HEK293 (cell line): Measurements from ENCODE around the gene MTMR12.

ENCODE experiments used
- CTCF ChIA-PET: fragments of 350-600 bp; formaldehyde crosslinking; extraction: SDS; loops from one replicate; lab custom pipeline; 2021; ENCODE audit warnings: antibody characterized with exemption; lab: Yijun Ruan, JAX
- POLR2A ChIA-PET: fragments of 300-600 bp; formaldehyde crosslinking; extraction: SDS; loops from one replicate; lab custom pipeline; 2020; ENCODE audit warnings: antibody characterized with exemption, inconsistent platforms; lab: Yijun Ruan, JAX
- H3K27ac ChIP-seq: fragments of 200-500 bp; sonication (Bioruptor generic); 2 replicates; pipeline ENCODE4 v1.5.1; 2014; ENCODE audit warnings: low read depth, low read length, control low read depth, inconsistent platforms; ENCODE audit errors: extremely low read depth
- H3K36me3 ChIP-seq, 2 experiments: fragments of 200-500 bp in 1 of 2; sonication (Bioruptor generic) in 1 of 2; 1 replicate in 1 of 2; 2 replicates in 1 of 2; pipeline ENCODE4 v1.5.1; 2014 to 2017; ENCODE audit warnings: inconsistent platforms in 2 of 2, low read length in 2 of 2; ENCODE audit not compliant: control insufficient read depth in 2 of 2, insufficient read depth in 1 of 2
- H3K4me1 ChIP-seq: fragments of 200-500 bp; sonication (Bioruptor generic); 2 replicates; pipeline ENCODE4 v1.5.1; 2014; ENCODE audit warnings: mild to moderate bottlenecking, low read length, inconsistent platforms; ENCODE audit not compliant: control insufficient read depth, insufficient read depth
- H3K4me3 ChIP-seq: 2 replicates; pipeline ENCODE4 v1.5.1; 2011; ENCODE audit warnings: low read depth, mild to moderate bottlenecking, control low read depth, low read length, moderate library complexity
- H3K9me3 ChIP-seq: fragments of 200-500 bp; sonication (Bioruptor generic); 2 replicates; pipeline ENCODE4 v1.5.1; 2014; ENCODE audit warnings: low read depth, low read length, inconsistent platforms; ENCODE audit not compliant: control insufficient read depth, insufficient read depth
- KLF8 ChIP-seq: fragments of 450-650 bp; formaldehyde crosslinking; IDR thresholded peaks from 2 replicates; pipeline ENCODE4 v1.5.1; 2016; ENCODE audit warnings: missing biosample characterization, missing genetic modification characterization
- MZF1 ChIP-seq: fragments of 450-650 bp; formaldehyde crosslinking; IDR thresholded peaks from 2 replicates; pipeline ENCODE4 v1.5.1; 2017; ENCODE audit warnings: missing biosample characterization, missing genetic modification characterization, borderline replicate concordance
- PRDM2 ChIP-seq: fragments of 450-650 bp; formaldehyde crosslinking; IDR thresholded peaks from 2 replicates; pipeline ENCODE4 v1.5.1; 2016; ENCODE audit warnings: missing biosample characterization, missing genetic modification characterization, borderline replicate concordance
- TRIM28 ChIP-seq: IDR thresholded peaks from 2 replicates; pipeline ENCODE4 v1.6.1; 2011; ENCODE audit warnings: low read length, control low read depth, borderline replicate concordance
- YY2 ChIP-seq: fragments of 450-650 bp; formaldehyde crosslinking; IDR thresholded peaks from 2 replicates; pipeline ENCODE4 v1.5.1; 2016; ENCODE audit warnings: missing biosample characterization, missing genetic modification characterization
- ZBTB10 ChIP-seq: fragments of 450-650 bp; formaldehyde crosslinking; IDR thresholded peaks from 2 replicates; pipeline ENCODE4 v1.5.1; 2016; ENCODE audit warnings: missing biosample characterization, missing genetic modification characterization
- ZBTB26 ChIP-seq: fragments of 450-650 bp; formaldehyde crosslinking; optimal IDR thresholded peaks from 2 replicates; pipeline ENCODE3; 2016; ENCODE audit warnings: missing biosample characterization, mild to moderate bottlenecking, missing genetic modification characterization
- ZBTB48 ChIP-seq: fragments of 450-650 bp; formaldehyde crosslinking; IDR thresholded peaks from 2 replicates; pipeline ENCODE4 v1.5.1; 2016; ENCODE audit warnings: missing biosample characterization, missing genetic modification characterization
- ZNF155 ChIP-seq: fragments of 450-650 bp; formaldehyde crosslinking; IDR thresholded peaks from 2 replicates; pipeline ENCODE4 v1.5.1; 2016; ENCODE audit warnings: missing biosample characterization, missing genetic modification characterization
- ZNF266 ChIP-seq: fragments of 450-650 bp; formaldehyde crosslinking; IDR thresholded peaks from 2 replicates; pipeline ENCODE4 v1.5.1; 2016; ENCODE audit warnings: missing biosample characterization, missing genetic modification characterization, low read depth
- ZNF366 ChIP-seq: fragments of 450-650 bp; formaldehyde crosslinking; conservative IDR thresholded peaks from 2 replicates; pipeline ENCODE4 v1.5.1; 2016; ENCODE audit warnings: missing biosample characterization, missing genetic modification characterization
- ZNF416 ChIP-seq: fragments of 450-650 bp; formaldehyde crosslinking; IDR thresholded peaks from 2 replicates; pipeline ENCODE4 v1.5.1; 2016; ENCODE audit warnings: missing biosample characterization, missing genetic modification characterization
- ZNF473 ChIP-seq: fragments of 450-650 bp; formaldehyde crosslinking; IDR thresholded peaks from 2 replicates; pipeline ENCODE4 v1.5.1; 2017; ENCODE audit warnings: missing biosample characterization, missing genetic modification characterization
- ZNF580 ChIP-seq: fragments of 450-650 bp; formaldehyde crosslinking; IDR thresholded peaks from 2 replicates; pipeline ENCODE4 v1.5.1; 2016; ENCODE audit warnings: missing biosample characterization, missing genetic modification characterization
- ZNF600 ChIP-seq: fragments of 450-650 bp; formaldehyde crosslinking; IDR thresholded peaks from 2 replicates; pipeline ENCODE4 v1.5.1; 2016; ENCODE audit warnings: missing biosample characterization, missing genetic modification characterization
- ZNF645 ChIP-seq: fragments of 450-650 bp; formaldehyde crosslinking; IDR thresholded peaks from 2 replicates; pipeline ENCODE4; 2016; ENCODE audit warnings: missing biosample characterization, missing genetic modification characterization
- ZNF660 ChIP-seq: fragments of 450-650 bp; IDR thresholded peaks from 2 replicates; pipeline ENCODE4 v1.5.1; 2018; ENCODE audit warnings: missing biosample characterization, mild to moderate bottlenecking, missing genetic modification characterization
- ZNF701 ChIP-seq: fragments of 450-650 bp; formaldehyde crosslinking; IDR thresholded peaks from 2 replicates; pipeline ENCODE4 v1.5.1; 2016; ENCODE audit warnings: missing biosample characterization, missing genetic modification characterization
- ZSCAN16 ChIP-seq: fragments of 450-650 bp; formaldehyde crosslinking; IDR thresholded peaks from 2 replicates; pipeline ENCODE4 v1.5.1; 2016; ENCODE audit warnings: missing biosample characterization, missing genetic modification characterization

MTMR12 gene

GRCh38 chr5:32279786-32280185 is 33.0 kb downstream of the MTMR12 start:
- no peaks in the 10 kb centered on the region for H3K9me3 ChIP-seq
- no peak overlapping the region for H3K4me3 ChIP-seq
- no peaks in the 10 kb centered on the region; a peak in 1 of 3 replicates for H3K36me3 ChIP-seq
- ChIA-PET POLR2A (no interaction called here), CTCF (interaction anchor here (0.6 kb wide), 1 partner anchor 92 kb away, joined by 4 read pairs; no protein-coding TSS in a partner anchor)
- H3K4me1 ChIP-seq: peaks cover 7% of the 10 kb centered on the region; the same call in 1 of the 2 replicates
- H3K27ac ChIP-seq: no peak overlapping the region
- TF ChIP-seq ZNF580 (tag by site-specific recombination) (no peak), TRIM28 (no peak), ZNF473 (tag by site-specific recombination) (no peak), YY2 (tag by site-specific recombination) (no peak), ZNF366 (no peak), ZNF155 (no peak), MZF1 (tag by site-specific recombination) (no peak), ZSCAN16 (tag by site-specific recombination) (no peak), ZBTB10 (tag by site-specific recombination) (no peak), ZNF600 (tag by site-specific recombination) (no peak), ZNF645 (tag by site-specific recombination) (no peak), PRDM2 (tag by site-specific recombination) (no peak), ZBTB26 (tag by site-specific recombination) (no peak), ZNF660 (tag by site-specific recombination) (no peak), ZNF701 (tag by site-specific recombination) (no peak), ZBTB48 (tag by site-specific recombination) (no peak), ZNF416 (no peak), KLF8 (tag by site-specific recombination) (no peak), ZNF266 (tag by site-specific recombination) (no peak)
